ENCODE measurements around the gene ZMYM2.

The ZMYM2 gene

DNA sequence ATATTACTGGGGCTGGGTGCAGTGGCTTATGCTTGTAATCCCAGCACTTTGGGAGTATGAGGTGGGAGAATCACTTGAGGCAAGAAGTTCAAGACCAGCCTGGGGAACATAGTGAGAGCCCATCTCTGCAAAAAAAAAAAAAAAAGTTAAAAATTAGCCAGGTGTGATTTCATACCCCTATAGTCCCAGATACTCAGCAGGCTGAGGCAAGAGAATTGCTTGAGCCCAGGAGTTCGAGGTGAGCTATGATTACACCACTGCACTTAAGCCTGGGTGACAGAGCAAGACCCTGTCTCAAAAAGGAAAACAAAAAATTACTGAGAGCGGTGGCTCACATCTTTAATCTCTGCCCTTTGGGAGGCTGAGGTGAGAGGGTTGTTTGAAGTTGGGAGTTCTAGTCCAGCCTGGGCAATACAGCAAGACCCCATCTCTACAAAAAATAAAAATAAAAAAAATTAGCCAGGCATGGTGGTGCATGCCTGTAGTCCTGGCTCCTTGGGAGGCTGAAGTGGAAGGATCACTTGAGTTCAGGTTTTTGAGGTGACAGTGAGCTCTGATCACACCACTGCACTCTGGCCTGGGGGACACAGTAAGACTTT is 87.5 kb downstream of the ZMYM2 start:
- DNase-seq (ENCODE audit: low read depth), result no peak

DNA sequence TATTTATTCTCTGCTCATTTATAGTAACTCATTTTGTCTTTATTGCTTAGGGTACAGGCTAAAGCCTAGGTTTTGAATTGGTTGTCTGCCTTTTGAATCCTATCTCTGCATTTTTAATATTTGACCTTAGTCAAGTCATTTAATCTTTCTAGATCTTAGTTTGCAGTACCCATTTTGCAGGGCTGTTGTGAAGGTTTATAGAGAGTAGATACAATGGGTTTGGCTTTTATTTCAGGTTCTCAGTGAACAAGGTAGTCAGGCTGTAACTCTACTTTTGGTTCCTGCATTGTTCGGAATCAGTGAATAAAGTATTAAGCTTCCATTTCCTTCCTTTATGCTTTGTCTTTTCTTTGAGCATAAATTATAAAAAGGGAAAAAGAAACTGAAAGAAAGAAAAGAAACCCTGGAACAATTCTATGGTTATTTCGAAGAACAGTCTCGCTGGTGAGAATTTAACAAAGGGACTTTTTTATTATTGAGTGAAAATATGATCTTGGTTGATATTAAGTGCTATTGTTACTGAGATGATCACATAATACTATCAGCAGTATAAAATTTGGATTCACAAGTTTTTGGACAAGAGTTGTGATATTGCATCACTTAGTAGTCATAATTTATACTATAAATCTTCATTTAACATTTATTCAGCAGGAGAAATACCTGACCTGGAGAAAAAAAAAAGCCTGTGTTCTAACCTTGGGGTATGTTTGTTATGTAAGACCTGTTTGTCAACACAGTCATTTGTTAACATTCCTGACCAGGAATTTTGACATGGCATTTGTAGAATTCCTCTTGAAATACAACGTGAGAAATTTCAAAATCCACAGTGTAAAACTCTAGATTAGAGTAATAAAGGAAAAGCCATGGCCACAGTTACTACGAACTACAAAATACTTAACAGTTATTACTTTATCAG is 91.3 kb downstream of the ZMYM2 start:
- DNase-seq (ENCODE audit: low read depth), result no peak

DNA sequence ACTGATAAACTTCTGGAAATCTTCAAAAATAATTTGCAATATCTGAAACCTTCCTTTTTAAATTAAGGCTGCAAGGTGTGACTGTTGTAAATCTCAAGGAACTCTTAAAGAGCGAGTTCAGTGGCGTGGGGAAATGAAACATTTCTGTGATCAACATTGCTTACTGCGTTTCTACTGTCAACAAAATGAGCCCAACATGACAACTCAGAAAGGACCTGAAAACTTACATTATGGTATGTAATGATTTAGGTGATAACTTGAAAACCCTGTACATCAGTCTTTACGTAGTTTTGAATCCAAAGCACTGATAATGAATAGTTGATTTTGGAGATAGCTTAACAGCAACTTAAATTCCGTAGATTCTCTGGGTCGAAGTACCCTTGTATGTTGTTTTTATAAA is 92.8 kb downstream of the ZMYM2 start:
- DNase-seq (ENCODE audit: low read depth), result no peak

DNA sequence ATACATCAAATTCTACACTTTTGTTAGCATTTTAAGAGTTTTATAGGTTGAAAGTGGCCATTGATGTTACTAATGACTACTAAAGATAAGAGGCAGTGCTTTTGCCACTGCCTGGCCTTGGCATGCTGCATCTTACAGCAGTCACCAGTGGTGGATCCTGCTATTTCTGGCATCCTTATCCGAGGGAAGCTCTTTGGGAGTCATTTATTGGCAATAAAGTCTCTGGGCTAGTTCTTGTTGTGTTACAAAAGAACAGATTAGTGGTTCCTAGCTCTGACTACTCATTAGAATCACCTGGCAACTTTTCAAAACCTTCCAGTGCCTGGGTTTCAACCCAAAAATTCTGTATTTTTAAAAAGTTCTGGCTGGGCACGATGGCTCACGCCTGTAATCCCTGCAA is 94.5 kb downstream of the ZMYM2 start:
- peak; percentile 6 for DNase-seq (ENCODE audit: low read depth)

DNA sequence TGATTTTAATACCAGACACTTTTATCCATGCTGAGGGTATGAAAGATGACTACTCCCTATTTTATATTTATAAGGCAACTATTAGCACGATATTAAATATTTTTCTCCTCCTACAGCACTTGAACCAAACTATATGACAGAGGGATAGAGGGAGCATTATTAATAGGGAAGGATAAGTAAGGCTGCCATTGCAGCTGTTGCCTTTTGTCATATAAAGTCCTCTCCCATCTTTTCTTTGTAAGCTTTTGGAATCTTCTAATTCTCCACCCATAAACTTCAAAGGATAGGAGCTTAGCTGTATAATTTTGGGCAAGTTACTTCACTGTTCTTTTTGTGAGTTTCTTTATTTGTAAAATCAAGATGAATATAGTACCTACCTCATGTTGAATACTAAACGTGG is 95.4 kb downstream of the ZMYM2 start:
- DNase-seq (ENCODE audit: low read depth), result no peak

DNA sequence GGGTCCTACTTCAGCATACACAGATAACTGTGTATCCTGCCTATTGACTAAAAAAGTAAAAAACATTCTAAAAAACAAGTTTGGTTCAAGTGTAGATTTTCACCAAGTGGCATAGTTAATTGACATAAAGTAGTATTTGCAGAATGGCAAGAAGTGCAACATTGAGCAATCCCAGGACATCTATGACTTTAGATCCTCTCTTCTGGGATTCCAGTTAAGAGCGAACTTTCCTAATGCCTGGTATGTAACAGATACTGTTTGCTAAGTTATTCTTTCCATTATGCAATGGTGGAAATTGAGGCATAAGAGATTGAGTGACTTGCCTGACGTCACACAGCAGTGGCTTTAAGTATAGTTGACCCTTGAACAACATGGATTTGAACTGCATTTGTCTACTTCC is 96.1 kb downstream of the ZMYM2 start:
- DNase-seq (ENCODE audit: low read depth), result no peak

DNA sequence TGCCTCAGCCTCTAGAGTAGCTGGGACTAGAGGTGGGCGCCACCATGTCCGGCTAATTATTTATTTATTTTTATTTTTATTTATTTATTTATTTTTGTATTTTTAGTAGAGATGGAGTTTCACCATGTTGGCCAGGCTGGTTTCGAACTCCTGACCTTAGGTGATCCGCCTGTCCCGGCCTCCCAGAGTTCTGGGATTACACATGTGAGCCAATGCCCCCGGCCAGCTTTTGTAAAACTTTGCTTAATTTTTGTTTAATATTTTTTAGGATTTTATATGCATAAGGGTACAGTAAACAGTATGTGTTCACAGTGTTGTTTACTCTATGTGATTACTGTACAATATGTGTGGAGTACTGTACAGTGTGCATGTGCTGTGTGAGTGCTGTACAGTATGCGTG is 98.7 kb downstream of the ZMYM2 start:
- DNase-seq (ENCODE audit: low read depth), result no peak

DNA sequence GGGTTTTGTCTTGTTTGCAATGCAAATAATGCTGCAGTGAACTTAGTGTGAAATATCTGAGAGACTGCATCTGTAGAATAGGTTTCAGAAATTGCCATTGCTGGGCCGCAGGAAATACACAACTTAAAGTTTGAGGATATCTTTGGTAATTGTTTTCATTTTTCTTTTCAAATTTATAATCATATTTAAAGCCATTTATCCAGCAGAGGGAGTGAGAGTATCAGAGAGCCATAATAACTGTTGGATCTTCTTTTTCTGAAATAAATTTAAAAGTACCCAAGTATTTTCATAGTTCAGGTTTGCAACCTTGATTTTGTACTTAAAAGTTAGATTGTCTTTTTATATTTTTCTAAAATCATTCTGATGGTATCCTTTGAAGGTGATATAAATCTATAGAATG is 99.4 kb downstream of the ZMYM2 start:
- no peak for DNase-seq (ENCODE audit: low read depth)

DNA sequence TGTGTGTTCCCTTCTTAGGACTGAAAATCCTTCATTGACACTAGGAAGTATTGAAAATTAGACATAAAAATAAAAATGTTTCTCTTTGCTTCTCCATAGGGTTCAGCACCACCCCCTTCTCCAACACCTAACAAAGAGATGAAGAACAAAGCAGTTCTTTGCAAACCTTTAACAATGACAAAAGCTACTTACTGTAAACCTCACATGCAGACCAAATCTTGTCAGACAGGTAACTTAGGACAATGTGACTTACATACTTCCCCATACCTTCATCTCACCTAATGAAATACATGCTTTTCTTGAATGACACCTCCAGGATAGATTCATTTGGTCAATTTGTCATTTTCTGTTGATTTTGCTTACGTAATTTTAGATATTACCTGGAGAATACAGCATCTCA is 99.9 kb downstream of the ZMYM2 start:
- DNase-seq (ENCODE audit: low read depth), result no peak

DNA sequence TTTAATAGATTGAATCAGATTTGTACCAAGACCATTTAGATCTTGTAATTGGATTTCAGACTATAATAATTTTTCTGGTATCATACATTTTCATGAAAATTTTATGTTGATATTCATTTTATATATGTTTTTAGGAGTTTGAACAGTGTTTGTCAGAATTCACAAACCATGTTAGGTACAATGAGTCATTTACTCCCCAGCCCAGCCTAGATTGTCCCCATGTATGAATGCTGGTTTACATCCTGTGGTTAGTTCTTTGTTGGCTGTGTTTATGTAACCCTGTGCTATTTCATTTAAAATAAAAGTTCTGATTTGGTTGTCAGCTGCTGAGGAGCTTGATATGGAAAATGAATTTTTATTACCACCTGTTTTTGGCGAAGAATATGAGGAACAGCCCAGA is 105.6 kb downstream of the ZMYM2 start:
- no peak for DNase-seq (ENCODE audit: low read depth)

DNA sequence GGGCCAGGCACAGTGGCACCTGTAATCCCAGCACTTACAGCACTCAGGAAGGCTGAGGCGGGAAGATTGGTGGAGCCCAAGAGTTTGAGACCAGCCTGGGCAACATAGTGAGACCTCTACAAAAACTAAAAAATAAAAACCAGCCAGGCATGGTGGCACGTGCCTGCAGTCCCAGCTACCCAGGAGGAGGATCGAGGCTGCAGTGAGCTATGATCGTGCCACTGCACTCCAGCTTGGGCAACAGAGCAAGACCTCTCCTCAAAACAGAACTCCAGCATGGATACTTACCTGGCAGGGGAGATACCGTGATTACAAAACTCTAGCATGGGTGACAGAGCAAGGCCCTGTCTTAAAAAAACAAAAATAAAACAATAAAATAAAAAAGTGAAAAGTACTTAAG is 107.0 kb downstream of the ZMYM2 start:
- no peak for DNase-seq (ENCODE audit: low read depth)

DNA sequence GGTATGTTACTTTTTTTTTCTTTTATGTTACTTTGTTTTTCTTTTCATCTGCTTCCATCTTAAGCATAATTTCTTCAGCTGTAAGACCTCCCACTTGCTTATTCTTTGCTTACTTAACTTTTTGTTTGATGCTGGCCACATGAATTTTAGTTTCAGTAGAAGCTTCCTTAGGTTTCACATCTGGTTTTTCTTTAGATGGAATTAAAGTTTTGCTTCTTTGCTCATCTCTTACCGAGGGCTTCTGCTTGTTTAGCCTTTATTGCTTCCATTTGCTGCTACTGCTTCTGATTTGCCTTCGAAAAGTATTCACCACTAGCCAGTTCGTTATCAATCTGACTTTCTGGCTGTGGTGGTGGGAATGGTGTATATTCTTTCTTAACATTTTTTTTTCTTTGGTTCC is 111.4 kb downstream of the ZMYM2 start:
- DNase-seq (ENCODE audit: low read depth), result no peak

DNA sequence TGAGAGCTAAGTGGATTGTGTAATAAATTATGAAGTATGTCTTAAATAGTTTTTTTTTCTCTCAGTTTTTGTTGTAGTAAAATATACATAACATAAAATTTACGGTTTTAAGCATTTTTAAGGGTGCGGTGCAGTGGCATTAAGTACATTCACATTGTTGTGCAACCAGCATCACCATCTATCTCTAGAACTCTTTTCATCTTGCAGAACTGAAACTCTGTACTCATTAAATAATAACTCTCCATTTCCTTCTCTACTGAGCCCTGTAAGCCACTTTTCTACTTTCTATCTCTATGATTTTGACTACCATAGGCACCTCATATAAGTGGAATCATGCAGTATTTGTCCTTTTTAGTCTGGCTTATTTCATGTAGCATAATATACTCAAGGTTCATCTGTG is 115.2 kb downstream of the ZMYM2 start:
- DNase-seq (ENCODE audit: low read depth), result no peak

DNA sequence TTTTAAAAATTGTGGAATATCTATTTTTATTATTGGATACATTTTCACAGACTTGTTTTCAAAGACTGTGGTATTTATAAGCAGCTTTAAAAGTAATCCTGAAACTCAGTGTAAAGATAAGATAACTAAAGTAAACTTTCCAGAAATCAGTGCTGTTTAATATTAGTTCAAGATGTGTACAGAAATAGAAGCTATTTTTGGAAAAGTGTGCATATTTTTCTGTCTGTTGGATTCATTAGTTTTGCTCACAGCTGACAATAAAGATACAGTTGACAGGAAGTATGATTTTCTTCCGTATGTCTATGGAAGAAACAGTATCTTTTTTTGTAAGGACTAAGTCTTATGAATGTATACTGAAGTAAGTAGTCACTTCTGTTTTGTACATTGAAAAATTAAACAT is 116.4 kb downstream of the ZMYM2 start:
- no peak for DNase-seq (ENCODE audit: low read depth)

DNA sequence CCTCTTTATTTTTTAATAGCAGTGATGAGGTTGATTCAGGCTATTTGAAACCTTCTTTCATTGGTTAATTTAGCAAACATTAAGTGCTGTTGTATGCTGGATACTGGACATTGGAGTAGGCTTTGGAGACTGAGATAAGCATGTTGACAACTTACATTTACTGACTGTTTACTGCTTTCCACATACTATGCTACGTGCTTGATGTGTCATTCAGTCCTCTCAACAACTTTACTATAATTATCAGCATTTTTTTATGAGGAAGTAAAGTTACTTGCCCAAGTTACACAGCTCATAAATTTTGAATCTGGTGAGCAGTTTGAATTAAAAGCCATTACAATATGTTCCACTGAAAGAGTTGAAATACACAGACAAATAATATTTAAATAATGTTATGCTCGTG is 118.6 kb downstream of the ZMYM2 start:
- no peak for DNase-seq (ENCODE audit: low read depth)

DNA sequence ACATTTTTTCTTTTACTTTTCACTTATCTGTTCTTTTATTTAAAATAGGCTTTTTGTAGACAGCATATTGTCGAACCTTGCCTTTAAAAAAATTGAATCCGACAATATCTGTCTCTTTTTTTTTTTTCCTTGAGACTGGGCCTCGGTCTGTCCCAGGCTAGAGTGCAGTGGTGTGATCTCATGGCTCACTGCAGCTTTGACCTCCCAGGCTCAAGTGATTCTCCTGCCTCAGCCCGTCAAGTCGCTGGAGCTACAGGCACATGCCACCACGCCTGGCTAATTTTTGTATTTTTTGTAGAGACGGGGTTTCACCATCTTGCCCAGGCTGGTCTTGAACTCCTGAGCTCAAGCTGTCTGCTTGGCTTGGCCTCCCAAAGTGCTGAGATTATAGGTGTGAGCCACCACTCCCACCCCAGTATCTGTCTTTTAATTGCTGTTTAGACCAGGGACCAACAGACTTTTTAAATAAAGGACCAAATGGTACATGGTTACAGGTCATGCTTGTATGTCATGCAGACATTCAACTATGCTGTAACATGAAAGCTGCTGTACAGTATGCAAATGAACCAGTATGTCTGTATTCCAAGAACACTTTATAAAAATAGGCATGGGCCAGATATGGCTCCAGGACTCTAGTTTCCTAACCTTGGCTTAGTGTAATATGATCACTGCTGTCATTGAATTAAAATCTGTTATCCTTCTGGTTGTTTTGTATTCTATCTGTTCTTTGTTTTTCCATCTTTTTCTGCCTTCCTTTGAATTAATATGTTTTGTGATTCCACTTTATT is 122.0 kb downstream of the ZMYM2 start:
- DNase-seq (ENCODE audit: low read depth), result no peak

DNA sequence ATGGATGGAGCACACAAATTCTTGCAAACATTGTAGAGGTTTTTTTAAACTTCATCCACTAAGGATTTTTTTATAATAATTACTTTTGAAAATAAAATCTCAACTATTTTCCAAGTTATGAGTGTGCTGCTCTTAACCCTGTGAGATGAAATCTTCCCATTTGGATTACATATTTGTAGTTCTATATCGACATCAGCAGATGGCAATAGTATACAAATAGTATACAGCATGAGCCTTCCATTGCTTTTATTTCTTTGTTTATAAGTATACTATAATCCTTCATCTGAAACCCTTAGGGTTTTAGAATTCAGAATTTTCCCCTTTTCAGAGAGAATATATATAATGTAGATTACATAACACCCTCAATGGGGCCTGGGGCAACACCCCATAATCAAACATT is 131.8 kb downstream of the ZMYM2 start:
- DNase-seq (ENCODE audit: low read depth), result no peak

DNA sequence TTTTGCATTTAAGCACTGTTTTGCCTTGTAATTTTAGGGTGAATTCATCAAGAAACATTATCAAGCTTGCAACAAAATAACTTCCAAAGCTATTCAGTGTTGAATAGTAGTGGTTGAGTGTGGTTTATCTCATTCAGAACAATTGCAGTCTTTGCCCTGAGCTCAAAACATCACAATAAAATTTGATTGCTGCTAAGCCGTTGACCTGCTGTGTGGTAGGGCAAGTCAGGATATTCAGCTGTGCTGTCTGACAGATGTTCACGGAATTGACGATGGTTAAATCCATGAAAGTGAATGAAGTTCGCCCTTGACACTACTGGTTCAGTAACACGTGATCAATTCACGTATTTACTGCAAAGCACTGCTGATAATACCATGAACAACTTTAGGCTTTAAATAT is 135.4 kb downstream of the ZMYM2 start:
- no peak for DNase-seq (ENCODE audit: low read depth)

DNA sequence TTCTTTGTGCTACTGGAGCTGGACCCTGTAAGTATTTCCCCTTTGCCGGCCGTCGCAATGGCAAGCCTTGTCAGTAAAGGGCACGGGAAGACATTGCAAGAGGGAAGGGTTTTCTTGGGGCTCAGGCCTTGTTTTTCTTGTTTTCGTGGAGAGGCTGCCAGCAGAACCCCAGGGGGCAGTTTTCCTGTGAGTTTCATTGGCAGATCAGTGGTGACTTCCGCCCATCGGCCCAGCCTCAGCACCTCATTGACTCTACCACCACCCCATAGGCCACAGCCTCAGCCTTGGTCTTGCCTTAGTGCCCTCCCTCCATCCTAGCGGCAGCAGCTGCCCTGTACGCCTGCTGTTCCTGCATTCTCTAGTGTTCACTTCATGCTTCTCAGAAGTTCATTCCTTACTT is 140.8 kb downstream of the ZMYM2 start:
- no peak for DNase-seq (ENCODE audit: low read depth)

DNA sequence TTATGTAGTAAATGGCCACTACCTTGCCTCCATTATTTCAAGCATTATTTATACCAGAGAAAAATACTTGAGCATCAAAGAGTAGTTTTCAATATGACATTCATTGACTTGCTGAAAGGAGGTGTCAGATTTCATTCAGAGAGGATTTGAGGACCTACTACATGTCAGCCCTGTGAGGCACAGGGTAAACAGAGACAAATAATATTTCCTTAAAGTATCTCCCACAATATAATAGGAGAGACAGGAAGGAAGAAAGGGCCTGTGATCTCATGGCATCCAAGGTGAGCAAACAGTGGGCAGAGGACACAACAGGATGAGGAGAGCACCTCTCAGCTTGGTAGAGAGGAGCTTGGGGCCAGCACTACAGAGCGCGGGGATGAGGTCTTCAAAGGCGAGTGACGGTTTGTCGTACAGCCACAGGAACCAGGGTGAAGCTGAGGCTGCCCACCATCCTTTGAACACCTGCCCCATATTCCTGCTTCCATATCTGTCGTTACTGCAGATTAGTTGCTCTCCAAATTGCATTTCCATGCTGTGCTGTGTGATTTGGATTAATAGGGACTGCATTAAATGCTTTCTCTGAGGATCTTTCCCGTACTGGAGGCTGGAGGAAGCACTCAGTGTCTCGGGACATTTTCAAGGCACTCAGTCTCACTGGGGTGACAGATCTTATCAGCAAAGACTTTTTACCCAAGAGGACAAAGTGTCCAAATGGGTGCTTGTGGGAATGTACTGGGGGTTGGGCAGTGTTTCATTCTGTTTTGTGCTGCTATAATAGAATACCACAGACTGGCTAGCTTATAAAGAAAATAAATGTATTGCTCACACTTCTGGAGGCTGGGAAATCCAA is 143.2 kb downstream of the ZMYM2 start:
- no peak for DNase-seq (ENCODE audit: low read depth)

DNA sequence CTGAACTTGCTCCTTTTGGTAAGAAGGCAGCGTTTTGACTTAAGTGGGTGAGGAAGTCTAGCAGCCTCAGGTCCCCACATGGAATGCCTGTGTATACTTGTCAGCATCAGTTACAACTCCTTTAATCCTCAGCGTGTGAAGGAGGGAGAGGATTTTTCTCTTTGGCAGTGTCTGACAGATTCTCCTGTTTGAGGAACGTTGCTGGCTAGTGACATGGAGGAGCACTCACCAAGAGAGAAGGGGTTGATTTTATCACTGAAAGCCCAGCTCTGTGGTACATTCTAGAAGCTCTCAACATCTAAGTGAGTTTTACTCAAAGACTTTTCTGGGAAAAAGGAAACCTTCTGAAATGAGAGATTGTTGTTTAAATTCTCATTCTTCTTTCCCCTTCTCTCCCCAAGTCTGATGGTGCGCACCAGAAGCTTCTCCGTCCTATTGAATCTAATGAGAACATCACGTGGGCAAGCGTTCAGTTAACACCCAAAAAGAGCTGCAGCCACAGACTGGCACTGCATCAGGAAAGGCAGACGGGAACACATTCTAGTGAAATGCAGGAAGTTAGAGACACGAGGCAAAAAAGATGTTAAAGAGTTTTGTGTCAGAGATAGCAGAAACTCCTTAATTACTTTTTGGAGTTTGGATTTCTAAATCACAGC is 144.1 kb downstream of the ZMYM2 start:
- DNase-seq (ENCODE audit: low read depth), result no peak
